Mucosa of rectum (tissue), 2 donors: ENCODE measurements around the gene C2CD4D.
"Not testable (repeated sequence)": the region's sequence is repeated elsewhere in the genome, so short reads cannot be mapped to it uniquely, and the experiment has no call there.

Experiments used
- H3K27ac ChIP-seq, 2 donors: one replicate each; pipeline ENCODE4 v1.7.0; 2013; ENCODE audit warnings: inconsistent platforms in 2 of 2, low read depth in 2 of 2, low read length in 2 of 2
- H3K27me3 ChIP-seq, 2 donors: one replicate each; pipeline ENCODE4 v1.7.0; 2013; ENCODE audit warnings: low read length in 2 of 2; ENCODE audit not compliant: control insufficient read depth in 2 of 2, insufficient read depth in 2 of 2
- H3K36me3 ChIP-seq, 2 donors: one replicate each; pipeline ENCODE4 v1.7.0; 2013; ENCODE audit warnings: low read length in 2 of 2; ENCODE audit not compliant: control insufficient read depth in 2 of 2, insufficient read depth in 2 of 2
- H3K4me1 ChIP-seq, 2 donors: one replicate each; pipeline ENCODE4 v1.7.0; 2013; ENCODE audit warnings: low read length in 2 of 2, mild to moderate bottlenecking in 1 of 2; ENCODE audit not compliant: control insufficient read depth in 2 of 2, insufficient read depth in 2 of 2
- H3K4me3 ChIP-seq, 2 donors: one replicate each; pipeline ENCODE4 v1.7.0; 2013; ENCODE audit warnings: low read length in 2 of 2
- H3K9ac ChIP-seq, 2 donors: one replicate each; pipeline ENCODE4 v1.7.0; 2013; ENCODE audit warnings: low read length in 2 of 2, low read depth in 1 of 2, mild to moderate bottlenecking in 1 of 2
- H3K9me3 ChIP-seq, 2 donors: one replicate each; pipeline ENCODE4 v1.7.0; 2013; ENCODE audit warnings: low read length in 2 of 2; ENCODE audit not compliant: control insufficient read depth in 2 of 2
- donor health status: healthy.
- donor health status: Normal muscosa, but diverticular disease.

Gene C2CD4D

DNA sequence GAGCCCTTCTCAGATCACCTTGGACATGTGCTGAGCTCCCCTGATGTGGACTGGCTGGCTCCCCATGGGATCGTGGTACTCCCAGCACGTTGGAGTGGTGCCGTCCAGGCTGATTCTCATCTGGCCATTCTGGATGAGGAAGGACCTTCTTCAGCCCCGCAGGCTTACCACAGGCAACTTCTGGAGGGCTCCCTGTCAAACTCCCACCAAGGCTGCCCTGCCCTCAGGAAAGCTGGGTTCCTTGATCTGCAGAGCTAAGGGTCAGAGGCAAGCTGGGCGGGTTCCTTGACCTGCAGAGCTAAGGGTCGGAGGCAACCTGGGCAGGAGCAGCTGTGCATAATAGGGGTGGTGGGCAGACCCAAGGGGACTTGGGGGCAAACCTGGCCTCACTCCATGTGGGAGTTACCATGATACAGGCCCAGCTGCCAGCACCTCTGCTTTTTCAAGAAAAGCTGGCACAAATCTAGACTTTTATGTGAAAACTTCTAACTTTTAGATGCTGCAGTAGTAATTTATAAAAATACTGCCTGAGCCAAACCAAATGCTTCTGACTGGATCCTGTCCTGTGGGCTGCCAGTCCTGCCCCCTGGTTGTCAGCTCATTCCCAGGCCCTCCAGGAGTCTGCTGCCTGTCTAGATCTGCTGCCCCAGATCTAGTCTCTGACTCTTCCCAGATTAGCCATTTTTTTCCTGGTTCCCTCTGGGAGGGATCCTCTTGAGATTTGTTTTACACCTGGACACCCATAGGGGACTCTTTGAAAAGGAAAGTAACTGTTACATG, 19.5 kb upstream of the C2CD4D start:
- no peaks in the 10 kb centered on the region for H3K9me3 ChIP-seq
- H3K36me3 ChIP-seq = no peaks in the 10 kb centered on the region
- no peaks in the 10 kb centered on the region for H3K27me3 ChIP-seq
- H3K4me1 ChIP-seq = no peaks in the 10 kb centered on the region
- no peak overlapping the region for H3K4me3 ChIP-seq
- H3K27ac ChIP-seq = no peak overlapping the region
- H3K9ac ChIP-seq = no peak overlapping the region

DNA sequence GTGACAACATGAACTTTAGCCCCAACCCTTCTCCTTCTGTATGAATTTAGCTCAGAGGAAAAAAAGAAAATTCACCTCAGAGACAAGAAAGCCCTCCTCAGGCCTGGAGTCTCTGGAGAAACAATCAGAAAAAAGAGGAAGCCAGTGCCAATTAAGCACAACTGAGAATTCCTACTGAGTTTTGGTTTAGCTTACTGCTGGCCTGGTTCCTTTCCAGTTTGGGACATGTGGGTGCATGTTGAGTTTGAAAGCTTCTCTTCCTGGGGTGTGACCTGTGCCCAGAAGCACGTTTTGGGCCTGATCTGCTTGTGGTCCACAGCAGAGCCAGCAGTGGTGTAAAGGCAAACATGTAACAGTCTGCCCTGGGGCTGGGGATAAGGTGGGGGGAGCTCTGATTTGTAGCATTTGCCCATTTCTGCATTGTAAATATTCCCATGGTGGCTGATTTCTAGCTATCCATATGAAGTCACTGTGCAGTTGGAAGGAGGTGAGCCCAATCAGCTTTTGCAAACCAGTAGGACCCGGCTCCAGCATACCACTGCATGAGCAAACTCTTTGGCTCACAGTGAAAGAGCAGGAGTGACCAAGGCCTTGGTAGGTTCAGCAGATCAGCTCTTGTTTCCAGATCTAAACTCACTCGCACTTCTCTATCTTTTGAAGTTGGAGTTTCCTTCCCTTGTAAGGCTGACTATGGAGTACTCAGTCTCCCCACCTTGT, 18.6 kb upstream of the C2CD4D start:
- no peak overlapping the region for H3K9ac ChIP-seq
- H3K36me3 ChIP-seq = no peaks in the 10 kb centered on the region
- H3K4me1 ChIP-seq = no peaks in the 10 kb centered on the region
- H3K27me3 ChIP-seq = no peaks in the 10 kb centered on the region
- H3K27ac ChIP-seq = no peak overlapping the region
- no peak overlapping the region for H3K4me3 ChIP-seq
- H3K9me3 ChIP-seq = no peaks in the 10 kb centered on the region

DNA sequence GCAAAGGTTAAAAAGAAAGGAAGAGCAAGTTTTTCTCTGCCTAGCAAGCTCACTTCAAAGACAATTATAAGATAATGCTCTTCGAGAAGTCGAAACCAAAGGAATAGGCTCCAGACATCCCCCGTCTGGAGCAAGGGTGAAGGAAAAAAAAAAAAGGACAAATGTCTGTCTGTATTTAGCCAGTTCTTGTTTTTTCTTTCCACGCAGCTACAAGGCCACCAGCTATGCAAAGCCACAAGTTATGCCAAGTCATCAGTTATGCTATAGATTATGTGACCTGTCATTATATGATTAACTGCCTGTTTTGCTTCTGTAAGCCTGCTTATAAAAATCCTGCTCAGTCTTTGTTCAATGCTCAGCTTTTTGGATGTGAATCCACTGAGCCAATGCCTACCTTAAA, 16.3 kb upstream of the C2CD4D start:
- H3K4me3 ChIP-seq = no peak overlapping the region
- H3K9ac ChIP-seq = no peak overlapping the region
- no peaks in the 10 kb centered on the region for H3K27me3 ChIP-seq
- H3K36me3 ChIP-seq = no peaks in the 10 kb centered on the region
- no peaks in the 10 kb centered on the region for H3K4me1 ChIP-seq
- H3K9me3 ChIP-seq = no peaks in the 10 kb centered on the region
- no peak overlapping the region for H3K27ac ChIP-seq

DNA sequence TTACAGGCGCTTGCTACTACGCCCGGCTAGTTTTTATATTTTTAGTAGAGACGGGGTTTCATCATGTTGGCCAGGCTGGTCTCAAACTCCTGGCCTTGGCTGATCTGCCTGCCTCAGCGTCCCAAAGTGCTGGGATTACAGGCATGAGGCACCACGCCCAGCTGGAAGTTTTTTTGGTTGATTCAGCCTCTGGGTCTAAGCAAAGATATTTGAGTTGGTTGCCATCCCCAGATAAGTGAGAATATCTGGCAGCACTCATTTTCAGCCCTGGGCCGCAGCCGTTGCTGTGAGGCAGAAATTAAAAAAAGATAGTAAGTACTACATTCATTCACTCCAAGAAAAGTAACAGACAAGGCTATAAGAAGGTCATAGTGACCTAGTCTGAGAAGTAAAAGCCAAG, 15.9 kb upstream of the C2CD4D start:
- not testable (repeated sequence) for H3K4me3 ChIP-seq, H3K27me3 ChIP-seq, H3K36me3 ChIP-seq, H3K4me1 ChIP-seq, H3K27ac ChIP-seq, H3K9ac ChIP-seq, H3K9me3 ChIP-seq

DNA sequence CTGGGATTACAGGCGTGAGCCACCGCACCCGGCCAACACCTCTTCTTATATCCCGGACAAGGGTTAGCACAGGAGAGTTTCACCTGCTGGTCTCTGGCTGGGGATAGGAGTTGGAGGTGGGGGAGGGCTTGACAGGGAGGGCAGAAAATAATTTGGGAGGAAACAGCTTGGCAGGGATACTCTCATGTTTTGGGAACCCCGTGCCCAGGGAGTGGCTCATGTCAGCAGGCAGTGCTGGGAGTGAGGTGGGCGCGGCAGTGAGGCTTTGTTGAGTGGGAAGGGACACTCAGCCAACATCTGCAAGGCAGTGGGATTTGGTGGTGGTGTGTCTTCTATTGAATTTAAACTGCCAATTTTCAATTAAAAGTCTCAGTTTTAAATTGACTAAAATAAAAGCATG, 15.0 kb upstream of the C2CD4D start:
- H3K27me3 ChIP-seq = no peaks in the 10 kb centered on the region
- H3K4me3 ChIP-seq = no peak overlapping the region
- H3K9me3 ChIP-seq = no peaks in the 10 kb centered on the region
- H3K27ac ChIP-seq = no peak overlapping the region
- no peak overlapping the region for H3K9ac ChIP-seq
- H3K36me3 ChIP-seq = no peaks in the 10 kb centered on the region
- no peaks in the 10 kb centered on the region for H3K4me1 ChIP-seq

DNA sequence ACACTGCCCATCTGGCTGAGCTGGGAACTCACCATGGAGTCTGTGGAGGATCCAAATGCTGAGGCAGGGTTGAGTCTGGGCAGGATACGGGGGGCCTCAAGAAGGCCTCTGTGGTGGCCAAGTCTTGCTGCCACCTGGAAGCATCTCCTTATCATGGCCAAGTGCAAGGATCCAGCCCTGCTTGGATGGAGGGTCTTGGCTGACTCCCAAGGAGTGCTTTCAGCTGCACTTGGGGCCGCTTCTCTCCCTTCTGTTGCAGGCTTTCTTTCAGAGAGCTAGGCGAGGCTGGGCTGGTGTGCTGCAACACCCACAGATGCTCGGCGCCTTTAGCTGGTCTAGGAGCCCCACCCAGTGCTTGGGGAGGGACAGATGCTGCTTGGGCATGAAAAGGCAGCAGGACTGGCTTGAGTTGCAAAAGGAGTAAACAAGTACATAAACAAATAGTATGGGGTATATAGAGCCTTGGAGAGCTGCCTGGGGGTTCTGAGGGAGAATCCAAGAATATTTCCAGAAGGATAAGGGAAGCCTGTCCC, 13.9 kb upstream of the C2CD4D start, which contains the start of gene THEM5:
Gene THEM5, minus strand, starts transcription at position 302 of the 533 bp plus-strand sequence. Its CDS starts 147 bp downstream, at position 155.
- H3K4me3 ChIP-seq = no peak within 1 kb of the TSS

DNA sequence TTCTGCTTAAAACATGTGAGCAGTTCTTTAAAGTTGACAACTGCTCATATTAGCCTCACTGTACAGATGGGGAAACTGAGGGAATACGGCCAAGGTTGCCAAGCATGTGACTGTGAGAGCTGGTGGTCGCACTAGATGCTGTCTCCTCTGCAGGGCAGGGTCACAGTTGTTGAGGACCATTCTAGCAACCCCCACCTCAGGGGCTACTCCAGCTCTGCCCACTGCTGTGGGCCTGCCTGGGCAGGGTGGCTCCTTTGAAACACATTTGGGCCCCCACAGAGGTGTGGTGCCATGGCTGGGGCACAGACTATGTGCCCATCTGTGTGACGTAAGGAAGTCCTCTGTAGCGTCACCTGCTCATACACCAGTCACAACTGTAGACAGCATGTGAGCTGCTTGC, 13.1 kb upstream of the C2CD4D start:
- Histone ChIP-seq H3K36me3 (no peaks in the 10 kb centered on the region), H3K27me3 (no peaks in the 10 kb centered on the region), H3K9me3 (no peaks in the 10 kb centered on the region), H3K27ac (no peak overlapping the region), H3K4me1 (no peaks in the 10 kb centered on the region), H3K9ac (no peak overlapping the region), H3K4me3 (no peak overlapping the region)

More for the DNA sequence above, 13.9 kb upstream of the C2CD4D start, which contains the start of gene THEM5:
- Histone ChIP-seq H3K9me3 (no peaks in the 10 kb centered on the region), H3K36me3 (no peaks in the 10 kb centered on the region), H3K9ac (no peak within 1 kb of the TSS), H3K27me3 (no peaks in the 10 kb centered on the region), H3K4me1 (no peaks in the 10 kb centered on the region), H3K27ac (no peak within 1 kb of the TSS)

DNA sequence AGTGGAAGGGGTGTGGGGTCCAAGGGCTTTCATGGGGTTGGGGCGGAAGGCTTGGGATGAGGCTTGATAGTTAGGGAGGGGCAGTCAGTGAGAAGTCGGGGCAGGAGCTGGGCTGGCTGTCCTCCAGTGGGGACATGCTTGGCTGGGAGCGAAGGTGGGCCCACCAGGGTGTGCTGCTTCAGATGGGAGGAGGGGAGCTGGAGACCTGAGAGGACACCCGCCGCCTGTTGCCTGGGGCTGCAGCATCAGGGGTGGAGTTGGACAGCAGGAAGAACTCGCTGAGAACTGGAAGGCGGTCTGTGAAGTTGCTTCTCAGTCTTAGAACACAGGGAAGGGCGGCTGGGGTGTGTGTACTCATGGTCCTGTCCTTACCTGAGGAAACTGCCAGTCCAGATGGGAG, 12.3 kb upstream of the C2CD4D start:
- Histone ChIP-seq H3K27me3 (no peaks in the 10 kb centered on the region), H3K36me3 (no peaks in the 10 kb centered on the region), H3K4me3 (no peak overlapping the region), H3K4me1 (no peaks in the 10 kb centered on the region), H3K9me3 (no peaks in the 10 kb centered on the region), H3K27ac (no peak overlapping the region), H3K9ac (no peak overlapping the region)

DNA sequence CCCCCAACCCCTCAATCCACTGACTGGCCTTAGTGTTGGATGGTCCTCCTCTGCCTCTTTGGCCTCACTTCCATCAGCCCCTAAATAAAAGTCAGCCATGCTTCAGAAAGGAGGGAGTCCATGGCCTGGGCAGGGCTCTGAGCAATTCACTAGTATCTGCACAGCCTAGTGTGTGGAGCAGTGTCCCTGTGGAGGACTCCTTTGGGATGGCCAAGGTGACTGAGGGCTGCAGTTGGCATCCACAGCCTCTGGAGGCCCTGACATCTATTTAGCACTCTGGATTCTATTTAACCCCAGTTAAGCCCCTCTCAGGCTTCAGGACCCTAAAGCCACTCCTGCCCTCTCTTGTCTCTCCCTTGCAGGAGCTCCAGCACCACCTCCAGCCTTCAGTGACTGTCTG, 10.3 kb upstream of the C2CD4D start:
- Histone ChIP-seq H3K36me3 (no peaks in the 10 kb centered on the region), H3K4me1 (no peaks in the 10 kb centered on the region), H3K27ac (no peak overlapping the region), H3K9me3 (no peaks in the 10 kb centered on the region), H3K4me3 (no peak overlapping the region), H3K27me3 (no peaks in the 10 kb centered on the region), H3K9ac (no peak overlapping the region)

DNA sequence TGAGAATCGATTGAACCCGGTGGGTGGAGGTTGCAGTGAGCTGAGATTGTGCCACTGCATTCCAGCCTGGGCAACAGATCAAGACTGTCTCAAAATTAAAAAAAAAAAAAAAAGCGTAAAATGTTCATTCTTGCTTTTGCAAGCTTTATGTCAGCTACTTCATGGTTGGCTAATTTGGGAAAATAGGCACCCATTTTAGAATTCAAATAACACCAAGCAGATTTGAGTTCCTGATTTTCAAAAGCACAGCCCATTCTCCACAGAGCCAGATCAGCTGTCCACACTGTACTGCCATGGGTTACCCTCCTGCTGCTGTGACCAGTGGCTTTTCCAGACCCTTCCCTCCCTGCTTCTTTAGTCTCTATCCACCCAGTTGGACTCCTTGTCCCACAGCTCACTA, 9.5 kb upstream of the C2CD4D start:
- Histone ChIP-seq H3K36me3 (no peaks in the 10 kb centered on the region), H3K4me1 (no peaks in the 10 kb centered on the region), H3K9ac (no peak overlapping the region), H3K27ac (no peak overlapping the region), H3K9me3 (no peaks in the 10 kb centered on the region), H3K27me3 (no peaks in the 10 kb centered on the region), H3K4me3 (no peak overlapping the region)
